ENCODE data around the gene ISCA1. TPM values are rescaled to one million over a fixed set of nuclear protein-coding genes. Genes with fewer than 3 reads are reported as not detected.

The ISCA1 gene
- total and polyA plus RNA-seq, 10 of the 15 experiments (the other 5 are each of a cell fraction or from before 2014, with no cell fraction given), result 8.9 to 36.0 (median 24.2) TPM

DNA sequence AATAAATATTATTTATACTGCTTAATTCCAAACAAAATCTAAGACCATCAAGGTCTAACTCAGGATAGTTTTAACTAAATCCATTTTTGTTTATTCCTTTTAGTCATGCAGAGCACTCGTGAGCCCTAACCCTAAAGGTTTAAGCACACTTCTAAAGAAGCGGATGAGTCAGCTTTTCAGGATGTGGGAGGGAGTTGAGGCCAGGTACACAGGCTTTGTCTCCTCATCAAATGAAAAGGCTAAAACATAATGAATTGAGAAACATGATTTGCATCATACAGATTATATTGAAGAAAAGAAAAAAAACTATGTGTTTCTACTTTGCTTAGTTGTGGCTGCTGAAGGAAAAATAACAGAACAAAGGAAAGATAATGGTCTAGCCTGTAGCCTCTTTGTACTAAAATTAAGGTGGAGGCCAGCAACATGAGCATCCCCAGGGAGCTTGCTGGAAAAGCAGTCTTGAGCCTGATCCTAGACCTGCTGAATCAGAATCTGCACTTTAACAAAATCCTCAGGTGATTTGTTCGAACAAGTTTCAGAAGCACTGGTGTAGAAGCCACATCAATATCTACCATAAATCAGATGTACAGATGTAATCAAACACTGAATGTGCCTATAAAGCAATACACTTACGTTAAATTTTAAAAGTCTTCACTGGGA is 21.1 kb upstream of the ISCA1 start:
- FAIRE-seq, result no peak
- Histone ChIP-seq H3K79me2 (ENCODE audit: control insufficient read depth, insufficient read depth, low read length) (no peaks in the 10 kb centered on the region), H4K20me1 (ENCODE audit: control insufficient read depth, insufficient read depth) (no peaks in the 10 kb centered on the region), H3K4me1 (ENCODE audit: control insufficient read depth, insufficient read depth, low read length) (no peaks in the 10 kb centered on the region), H3K27me3 (replicated peaks in 1 of 2; ENCODE audit: control insufficient read depth in 2 of 2, insufficient read depth in 2 of 2, low read length in 1 of 2) (no peaks in the 10 kb centered on the region), H3K9ac (ENCODE audit: control insufficient read depth, insufficient read depth, low read length) (no peak overlapping the region), H3K27ac (ENCODE audit: control insufficient read depth, insufficient read depth) (no peak overlapping the region), H3K36me3 (ENCODE audit: control insufficient read depth in 2 of 2, insufficient read depth in 2 of 2, low read length in 1 of 2) (peaks cover 5 to 43% of the 10 kb centered on the region in 2 experiments), H3K4me3 (no peak overlapping the region), H2AFZ (ENCODE audit: control insufficient read depth, low read depth, low read length) (no peak overlapping the region), H3K4me2 (ENCODE audit: control insufficient read depth, insufficient read depth) (no peak overlapping the region), H3K9me3 (replicated peaks; ENCODE audit: control insufficient read depth, insufficient read depth, low read length) (no peaks in the 10 kb centered on the region)
- ChIA-PET POLR2A (no interaction called here), SMC1A (ENCODE audit: uncharacterized antibody, unreplicated experiment) (interaction anchor here (0.9 kb wide), 1 partner anchor 22 kb away, joined by 3 read pairs; no protein-coding TSS in a partner anchor), RAD21 (ENCODE audit: unreplicated experiment) (no interaction called here), CTCF (no interaction called here)
- in situ Hi-C loops (cut with MboI), result no loop called here
- no peak for TF ChIP-seq BACH1 (IDR thresholded peaks at IDR 0.05; ENCODE audit: borderline replicate concordance)
- no peak for TF ChIP-seq TAF1 (IDR thresholded peaks at IDR 0.05; ENCODE audit: borderline replicate concordance, low read depth, low read length)
- TF ChIP-seq ZNF217 (IDR thresholded peaks at IDR 0.05), result no peak
- no peak for TF ChIP-seq RB1 (IDR thresholded peaks at IDR 0.05; ENCODE audit: borderline replicate concordance)
- TF ChIP-seq MYB (IDR thresholded peaks at IDR 0.05; ENCODE audit: borderline replicate concordance, low read depth, low read length), result no peak
- TF ChIP-seq, protein P1, sequence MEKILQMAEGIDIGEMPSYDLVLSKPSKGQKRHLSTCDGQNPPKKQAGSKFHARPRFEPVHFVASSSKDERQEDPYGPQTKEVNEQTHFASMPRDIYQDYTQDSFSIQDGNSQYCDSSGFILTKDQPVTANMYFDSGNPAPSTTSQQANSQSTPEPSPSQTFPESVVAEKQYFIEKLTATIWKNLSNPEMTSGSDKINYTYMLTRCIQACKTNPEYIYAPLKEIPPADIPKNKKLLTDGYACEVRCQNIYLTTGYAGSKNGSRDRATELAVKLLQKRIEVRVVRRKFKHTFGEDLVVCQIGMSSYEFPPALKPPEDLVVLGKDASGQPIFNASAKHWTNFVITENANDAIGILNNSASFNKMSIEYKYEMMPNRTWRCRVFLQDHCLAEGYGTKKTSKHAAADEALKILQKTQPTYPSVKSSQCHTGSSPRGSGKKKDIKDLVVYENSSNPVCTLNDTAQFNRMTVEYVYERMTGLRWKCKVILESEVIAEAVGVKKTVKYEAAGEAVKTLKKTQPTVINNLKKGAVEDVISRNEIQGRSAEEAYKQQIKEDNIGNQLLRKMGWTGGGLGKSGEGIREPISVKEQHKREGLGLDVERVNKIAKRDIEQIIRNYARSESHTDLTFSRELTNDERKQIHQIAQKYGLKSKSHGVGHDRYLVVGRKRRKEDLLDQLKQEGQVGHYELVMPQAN (conservative IDR thresholded peaks at IDR 0.05), result no peak
- TF ChIP-seq HDAC2 (IDR thresholded peaks at IDR 0.05), result no peak
- TF ChIP-seq, protein P2, sequence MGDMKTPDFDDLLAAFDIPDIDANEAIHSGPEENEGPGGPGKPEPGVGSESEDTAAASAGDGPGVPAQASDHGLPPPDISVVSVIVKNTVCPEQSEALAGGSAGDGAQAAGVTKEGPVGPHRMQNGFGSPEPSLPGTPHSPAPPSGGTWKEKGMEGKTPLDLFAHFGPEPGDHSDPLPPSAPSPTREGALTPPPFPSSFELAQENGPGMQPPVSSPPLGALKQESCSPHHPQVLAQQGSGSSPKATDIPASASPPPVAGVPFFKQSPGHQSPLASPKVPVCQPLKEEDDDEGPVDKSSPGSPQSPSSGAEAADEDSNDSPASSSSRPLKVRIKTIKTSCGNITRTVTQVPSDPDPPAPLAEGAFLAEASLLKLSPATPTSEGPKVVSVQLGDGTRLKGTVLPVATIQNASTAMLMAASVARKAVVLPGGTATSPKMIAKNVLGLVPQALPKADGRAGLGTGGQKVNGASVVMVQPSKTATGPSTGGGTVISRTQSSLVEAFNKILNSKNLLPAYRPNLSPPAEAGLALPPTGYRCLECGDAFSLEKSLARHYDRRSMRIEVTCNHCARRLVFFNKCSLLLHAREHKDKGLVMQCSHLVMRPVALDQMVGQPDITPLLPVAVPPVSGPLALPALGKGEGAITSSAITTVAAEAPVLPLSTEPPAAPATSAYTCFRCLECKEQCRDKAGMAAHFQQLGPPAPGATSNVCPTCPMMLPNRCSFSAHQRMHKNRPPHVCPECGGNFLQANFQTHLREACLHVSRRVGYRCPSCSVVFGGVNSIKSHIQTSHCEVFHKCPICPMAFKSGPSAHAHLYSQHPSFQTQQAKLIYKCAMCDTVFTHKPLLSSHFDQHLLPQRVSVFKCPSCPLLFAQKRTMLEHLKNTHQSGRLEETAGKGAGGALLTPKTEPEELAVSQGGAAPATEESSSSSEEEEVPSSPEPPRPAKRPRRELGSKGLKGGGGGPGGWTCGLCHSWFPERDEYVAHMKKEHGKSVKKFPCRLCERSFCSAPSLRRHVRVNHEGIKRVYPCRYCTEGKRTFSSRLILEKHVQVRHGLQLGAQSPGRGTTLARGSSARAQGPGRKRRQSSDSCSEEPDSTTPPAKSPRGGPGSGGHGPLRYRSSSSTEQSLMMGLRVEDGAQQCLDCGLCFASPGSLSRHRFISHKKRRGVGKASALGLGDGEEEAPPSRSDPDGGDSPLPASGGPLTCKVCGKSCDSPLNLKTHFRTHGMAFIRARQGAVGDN (IDR thresholded peaks at IDR 0.05), result no peak
- no peak for TF ChIP-seq RAD21 (IDR thresholded peaks at IDR 0.05; ENCODE audit: insufficient read depth, low read depth, low read length)
- no peak for TF ChIP-seq SMARCA5 (IDR thresholded peaks at IDR 0.05)
- no peak for ATAC-seq
- 89% methylated on average over 4 of the region's 4 CpGs for WGBS (ENCODE audit: insufficient coverage, insufficient replicate concordance, low lambda C conversion rate, missing lambda C conversion rate)
- BruUV-seq (replicated peaks), result no TSS peak
- intact Hi-C loops (cut with micrococcal nuclease; ENCODE audit: unreplicated experiment), result no loop called here
- DNase-seq (ENCODE audit: low read depth, low spot score), result no peak

Data from GM12878 (cell line).